GM12891 (cell line): ENCODE results near the gene SPAG16.

ENCODE experiments used
- PAX5 ChIP-seq: IDR thresholded peaks from 2 replicates; pipeline ENCODE4 v1.6.1; 2011; ENCODE audit warnings: low read length, moderate library complexity, mild to moderate bottlenecking; ENCODE audit not compliant: insufficient read depth, severe bottlenecking
- POLR2A ChIP-seq: IDR thresholded peaks from 2 replicates; pipeline ENCODE4 v1.6.1; 2011; ENCODE audit warnings: low read depth, low read length, control low read depth
- POLR2AphosphoS5 ChIP-seq: IDR thresholded peaks from 2 replicates; pipeline ENCODE4 v1.6.1; 2011; ENCODE audit warnings: low read depth, low read length, control low read depth
- POU2F2 ChIP-seq: IDR thresholded peaks from 2 replicates; pipeline ENCODE4 v1.6.1; 2011; ENCODE audit warnings: low read depth, mild to moderate bottlenecking, control low read depth, low read length, moderate library complexity
- SPI1 ChIP-seq: IDR thresholded peaks from 2 replicates; pipeline ENCODE4 v1.6.1; 2011; ENCODE audit warnings: low read depth, low read length, control low read depth
- TAF1 ChIP-seq: IDR thresholded peaks from 2 replicates; pipeline ENCODE4 v1.6.1; 2011; ENCODE audit warnings: low read depth, low read length, control low read depth

DNA sequence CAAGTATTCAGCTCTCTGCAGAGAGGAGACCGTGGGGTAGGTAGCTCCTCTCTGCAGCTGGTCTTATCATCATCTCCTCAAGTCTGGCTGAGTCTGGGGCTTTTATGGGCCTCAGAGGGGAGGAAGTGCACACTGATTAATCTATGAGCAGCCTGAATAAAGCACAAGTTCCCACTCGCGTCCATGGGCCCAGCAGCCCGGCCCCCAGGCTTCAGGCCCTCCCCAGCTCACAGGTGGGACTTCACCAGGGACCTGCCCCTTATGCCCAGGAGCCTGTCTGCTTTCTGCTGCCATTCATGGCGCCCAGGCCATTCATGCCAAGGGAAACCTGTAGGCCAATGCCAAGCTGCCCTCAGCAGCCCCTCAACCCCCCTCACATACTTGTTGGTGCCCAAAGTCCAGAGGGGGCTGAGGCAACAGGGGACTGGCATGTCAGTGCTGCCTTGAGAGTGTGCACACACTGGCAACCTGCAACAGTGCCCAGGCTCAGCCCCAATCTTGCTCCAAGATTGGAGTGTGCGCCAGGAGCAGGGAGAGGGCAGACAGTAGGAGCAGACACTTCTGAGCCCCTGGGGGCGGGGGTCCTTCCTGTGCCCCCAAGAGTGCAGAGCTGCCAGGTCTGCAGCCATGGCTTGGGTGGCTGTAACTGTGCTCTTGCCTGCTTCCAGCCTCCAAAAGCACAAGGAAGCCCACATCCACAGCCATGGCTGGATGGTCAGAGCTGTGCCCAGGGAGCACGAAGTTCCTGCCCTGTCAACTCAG is 751.0 kb downstream of the SPAG16 start:
- TF ChIP-seq POLR2AphosphoS5 = no peak
- no peak for TF ChIP-seq POLR2A
- no peak for TF ChIP-seq SPI1
- TF ChIP-seq TAF1 = no peak
- no peak for TF ChIP-seq POU2F2
- no peak for TF ChIP-seq PAX5
